ENCODE results near the gene SLK.

Gene SLK

DNA sequence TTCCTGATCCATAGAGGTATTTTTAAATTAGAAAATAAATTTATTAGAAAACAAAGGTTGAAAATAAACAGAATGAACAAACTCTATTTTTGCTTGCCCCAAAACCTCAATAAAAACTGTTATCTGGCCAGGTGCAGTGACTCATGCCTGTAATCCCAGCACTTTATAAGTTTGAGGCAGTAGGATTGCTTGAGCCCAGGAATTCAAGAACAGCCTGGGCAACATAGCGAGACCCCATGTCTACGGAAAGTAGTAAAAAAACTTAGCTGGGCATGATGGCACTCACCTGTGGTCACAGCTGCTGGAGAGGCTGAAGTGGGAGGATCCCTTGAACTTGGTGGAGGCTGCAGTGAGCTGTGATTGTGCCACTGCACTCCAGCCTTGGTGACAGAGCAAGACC lies 10.3 kb downstream of the SLK start:
- no peak overlapping the region for H3K4me2 ChIP-seq (ENCODE audit: low read depth, low read length, poor library complexity, severe bottlenecking)
- no peak for TF ChIP-seq CTCF (IDR thresholded peaks at IDR 0.05; ENCODE audit: insufficient read depth, low read length, poor library complexity, severe bottlenecking)
- no peak overlapping the region for H3K4me3 ChIP-seq (ENCODE audit: insufficient read depth, low read length, poor library complexity, severe bottlenecking)
- no peak overlapping the region for H3K27ac ChIP-seq (ENCODE audit: low read depth, low read length)
- H3K9me2 ChIP-seq (replicated peaks; ENCODE audit: insufficient read depth, low read length): no peaks in the 10 kb centered on the region
- H3F3A ChIP-seq (ENCODE audit: insufficient read depth): no peaks in the 10 kb centered on the region; the same call in 1 of the 2 replicates
- H4K20me1 ChIP-seq (ENCODE audit: low read depth, low read length): peaks cover 26% of the 10 kb centered on the region
- H2AFZ ChIP-seq (ENCODE audit: low read depth, low read length, severe bottlenecking): no peak overlapping the region
- H3K9ac ChIP-seq (ENCODE audit: low read length): no peak overlapping the region
- H3K79me2 ChIP-seq (ENCODE audit: insufficient read depth, low read length): peaks cover 84% of the 10 kb centered on the region
- no peaks in the 10 kb centered on the region for H3K9me3 ChIP-seq (ENCODE audit: insufficient read depth, low read length)
- no peaks in the 10 kb centered on the region for H3K27me3 ChIP-seq (ENCODE audit: low read length)
- no peaks in the 10 kb centered on the region for H3K36me3 ChIP-seq (ENCODE audit: low read length)

- H3K79me2 ChIP-seq (ENCODE audit: insufficient read depth, low read length): peaks cover 88% of the 10 kb centered on the region
Observed at GRCh38 chr10:103979530-103979929, 12.6 kb downstream of the SLK start.

DNA sequence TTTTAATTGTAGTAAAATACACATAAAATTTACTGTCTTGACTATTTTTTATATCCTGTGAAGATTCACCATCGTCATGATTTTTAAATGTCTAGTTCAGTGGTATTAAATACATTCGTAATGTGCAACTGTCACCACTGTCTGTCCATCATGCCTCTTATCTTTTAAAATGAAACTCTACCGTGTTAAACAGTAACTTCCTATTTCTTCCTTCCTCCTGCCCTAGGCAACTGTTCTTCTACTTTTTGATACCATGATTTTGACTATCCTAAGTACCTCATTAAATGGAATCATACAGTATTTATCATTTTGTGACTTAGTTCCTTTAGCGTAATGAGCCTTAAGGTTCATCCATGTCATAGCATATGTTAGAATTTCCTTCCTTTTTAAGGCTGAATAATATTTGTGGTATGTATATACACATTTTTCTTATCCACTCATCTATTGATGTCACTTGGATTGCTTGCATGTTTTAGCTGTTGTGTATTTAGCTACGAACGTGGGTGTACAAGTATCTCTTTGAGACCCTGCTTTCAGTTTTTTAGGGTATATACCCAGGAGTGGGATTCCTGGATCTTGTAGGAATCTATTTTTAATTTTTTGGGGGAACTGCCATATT lies 13.5 kb downstream of the SLK start:
- Histone ChIP-seq H3K79me2 (ENCODE audit: insufficient read depth, low read length) (peaks cover 90% of the 10 kb centered on the region), H4K20me1 (ENCODE audit: low read depth, low read length) (peaks cover 17% of the 10 kb centered on the region; the same call in 1 of the 2 replicates), H3K27me3 (ENCODE audit: low read length) (no peaks in the 10 kb centered on the region), H3K27ac (ENCODE audit: low read depth, low read length) (no peak overlapping the region), H3K4me3 (ENCODE audit: insufficient read depth, low read length, poor library complexity, severe bottlenecking) (no peak overlapping the region), H3K9me3 (ENCODE audit: insufficient read depth, low read length) (no peaks in the 10 kb centered on the region), H3F3A (ENCODE audit: insufficient read depth) (peaks cover 3% of the 10 kb centered on the region; the same call in 1 of the 2 replicates), H2AFZ (ENCODE audit: low read depth, low read length, severe bottlenecking) (no peak overlapping the region), H3K9ac (ENCODE audit: low read length) (no peak overlapping the region), H3K36me3 (ENCODE audit: low read length) (no peaks in the 10 kb centered on the region), H3K9me2 (replicated peaks; ENCODE audit: insufficient read depth, low read length) (no peaks in the 10 kb centered on the region), H3K4me2 (ENCODE audit: low read depth, low read length, poor library complexity, severe bottlenecking) (no peak overlapping the region)
- TF ChIP-seq EZH2phosphoT487 (conservative IDR thresholded peaks at IDR 0.05; ENCODE audit: low read length) (no peak), CTCF (IDR thresholded peaks at IDR 0.05; ENCODE audit: insufficient read depth, low read length, poor library complexity, severe bottlenecking) (no peak)

More at GRCh38 chr10:103979530-103979929, 12.6 kb downstream of the SLK start:
- no peaks in the 10 kb centered on the region for H3K9me2 ChIP-seq (replicated peaks; ENCODE audit: insufficient read depth, low read length)
- peaks cover 3% of the 10 kb centered on the region; the same call in 1 of the 2 replicates for H3F3A ChIP-seq (ENCODE audit: insufficient read depth)
- H3K9ac ChIP-seq (ENCODE audit: low read length): no peak overlapping the region
- H2AFZ ChIP-seq (ENCODE audit: low read depth, low read length, severe bottlenecking): no peak overlapping the region
- no peak for TF ChIP-seq CTCF (IDR thresholded peaks at IDR 0.05; ENCODE audit: insufficient read depth, low read length, poor library complexity, severe bottlenecking)
- TF ChIP-seq EZH2phosphoT487 (conservative IDR thresholded peaks at IDR 0.05; ENCODE audit: low read length): no peak
- H3K4me2 ChIP-seq (ENCODE audit: low read depth, low read length, poor library complexity, severe bottlenecking): no peak overlapping the region
- no peak overlapping the region for H3K27ac ChIP-seq (ENCODE audit: low read depth, low read length)
- no peak overlapping the region for H3K4me3 ChIP-seq (ENCODE audit: insufficient read depth, low read length, poor library complexity, severe bottlenecking)
- H3K27me3 ChIP-seq (ENCODE audit: low read length): no peaks in the 10 kb centered on the region
- no peaks in the 10 kb centered on the region for H3K9me3 ChIP-seq (ENCODE audit: insufficient read depth, low read length)
- no peaks in the 10 kb centered on the region for H3K36me3 ChIP-seq (ENCODE audit: low read length)
- H4K20me1 ChIP-seq (ENCODE audit: low read depth, low read length): peaks cover 20% of the 10 kb centered on the region
